NCI-H2029 treated with DMSO at 0.1 percent for 48 hours (cell line): ENCODE results near the gene SYNGAP1.
A peak's percentile ranks its signal among the peaks of the same experiment; 100 is the strongest.
"Not testable (repeated sequence)": the region's sequence is repeated elsewhere in the genome, so short reads cannot be mapped to it uniquely, and the experiment has no call there.

Experiments
- DNase-seq: peaks from one replicate; lab custom pipeline; 2025; lab: John Stamatoyannopoulos, UW

SYNGAP1 gene

GRCh38 chr6:33419580-33420490, at the start of gene SYNGAP1:
SYNGAP1 (plus strand) TSS chr6:33420065; CDS start chr6:33420265, 200 bp downstream.
- no peak for DNase-seq

- DNase-seq: not testable (repeated sequence)
These were observed 48.0 kb upstream of the SYNGAP1 start for GRCh38 chr6:33371901-33372300.

DNA sequence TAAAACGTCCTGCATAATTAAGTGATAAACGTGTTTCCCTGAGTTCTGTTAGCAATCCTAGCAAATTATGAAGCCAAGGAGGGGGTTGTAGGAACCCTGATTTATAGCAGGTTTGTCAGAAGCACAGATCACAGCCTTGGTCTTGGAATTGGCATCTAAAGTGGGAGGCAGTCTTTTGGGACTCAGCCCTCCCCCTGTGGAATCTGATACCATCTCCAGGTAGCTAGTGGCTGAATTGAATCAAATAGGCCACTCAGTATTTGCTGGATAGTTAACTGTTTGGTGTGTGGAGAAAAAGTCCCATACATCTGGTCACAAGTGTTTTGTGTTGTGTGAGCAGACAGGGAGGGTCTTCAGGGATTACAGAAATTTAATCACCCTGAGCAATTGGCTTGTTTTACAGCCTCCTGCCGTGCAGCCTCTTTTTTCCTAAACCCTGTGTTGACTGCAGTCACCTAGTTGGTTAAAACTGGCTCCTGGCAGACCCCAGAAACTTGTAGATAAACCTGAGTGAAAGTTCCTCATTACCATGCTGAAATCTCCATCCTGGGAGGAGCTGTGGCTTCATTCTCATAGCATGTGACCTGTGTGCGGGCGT, 47.2 kb upstream of the SYNGAP1 start:
- no peak for DNase-seq

- no peak for DNase-seq
These were observed 45.6 kb upstream of the SYNGAP1 start for GRCh38 chr6:33373960-33374910.

GRCh38 chr6:33375143-33375671, 44.7 kb upstream of the SYNGAP1 start:
- DNase-seq: no peak

DNA sequence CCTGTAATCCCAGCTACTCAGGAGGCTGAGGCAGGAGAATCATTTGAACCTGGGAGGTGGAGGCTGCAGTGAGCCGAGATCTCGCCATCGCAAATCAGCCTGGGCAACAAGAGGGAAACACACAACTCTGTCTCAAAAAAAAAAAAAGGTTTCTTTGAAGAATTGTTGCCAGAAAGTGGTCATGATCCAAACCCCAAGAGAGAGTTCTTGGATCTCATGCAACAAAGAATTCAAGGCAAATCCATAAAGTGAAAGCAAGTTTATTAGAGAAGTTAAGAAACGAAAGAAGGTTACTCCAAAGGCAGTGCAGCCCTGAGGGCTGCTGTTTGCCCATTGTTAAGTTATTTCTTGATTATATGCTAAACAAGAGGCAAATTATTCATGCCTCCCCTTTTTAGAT, 42.7 kb upstream of the SYNGAP1 start:
- no peak for DNase-seq

DNA sequence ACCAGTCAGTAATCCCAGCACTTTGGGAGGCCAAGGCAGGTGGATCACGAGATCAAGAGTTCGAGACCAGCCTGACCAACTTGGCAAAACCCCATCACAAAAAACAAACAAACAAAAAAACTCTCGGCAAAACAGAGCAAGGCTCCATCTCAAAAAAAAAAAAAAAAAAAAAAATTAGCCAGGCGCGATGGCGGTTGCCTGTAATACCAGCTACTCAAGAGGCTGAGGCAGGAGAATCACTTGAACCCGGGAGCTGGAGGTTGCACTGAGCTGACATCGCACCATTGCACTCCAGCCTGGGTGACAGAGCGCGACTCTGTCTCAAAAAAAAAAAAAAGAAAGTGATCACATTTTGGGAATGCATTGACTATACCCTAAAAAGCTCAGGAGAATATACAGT, 40.7 kb upstream of the SYNGAP1 start:
- not testable (repeated sequence) for DNase-seq

GRCh38 chr6:33380272-33380981, 39.4 kb upstream of the SYNGAP1 start:
- DNase-seq: no peak

GRCh38 chr6:33383427-33384185, 36.3 kb upstream of the SYNGAP1 start:
- no peak for DNase-seq

GRCh38 chr6:33384581-33385020, 35.3 kb upstream of the SYNGAP1 start:
- DNase-seq: no peak

DNA sequence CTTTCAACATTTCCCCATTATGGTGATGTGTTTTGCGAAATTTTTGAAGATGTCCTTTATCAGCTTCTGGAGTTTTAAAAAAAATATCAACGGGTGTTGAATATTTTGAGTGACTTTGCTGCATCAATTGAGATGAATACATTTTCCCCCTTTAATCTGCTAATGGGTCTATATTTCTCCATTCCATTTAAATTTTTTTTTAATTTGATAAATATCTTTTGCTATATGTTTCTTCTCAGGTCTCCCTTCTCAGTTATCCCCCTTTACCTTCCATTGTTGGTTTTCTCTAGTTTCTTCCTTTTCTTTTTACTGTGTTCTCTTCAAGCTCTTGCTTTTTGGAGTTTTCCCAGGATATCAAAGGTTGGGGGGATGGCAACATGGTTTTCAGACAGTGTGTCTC, 29.7 kb upstream of the SYNGAP1 start:
- no peak for DNase-seq

- no peak for DNase-seq
These were observed 29.0 kb upstream of the SYNGAP1 start for GRCh38 chr6:33390767-33391277.

GRCh38 chr6:33391278-33391921, 28.5 kb upstream of the SYNGAP1 start, which contains the start of gene KIFC1:
KIFC1 (plus strand) TSS chr6:33391823; CDS start chr6:33391986, 163 bp downstream.
- peak; percentile 100 for DNase-seq

GRCh38 chr6:33391922-33392594, 27.8 kb upstream of the SYNGAP1 start:
- no peak for DNase-seq

DNA sequence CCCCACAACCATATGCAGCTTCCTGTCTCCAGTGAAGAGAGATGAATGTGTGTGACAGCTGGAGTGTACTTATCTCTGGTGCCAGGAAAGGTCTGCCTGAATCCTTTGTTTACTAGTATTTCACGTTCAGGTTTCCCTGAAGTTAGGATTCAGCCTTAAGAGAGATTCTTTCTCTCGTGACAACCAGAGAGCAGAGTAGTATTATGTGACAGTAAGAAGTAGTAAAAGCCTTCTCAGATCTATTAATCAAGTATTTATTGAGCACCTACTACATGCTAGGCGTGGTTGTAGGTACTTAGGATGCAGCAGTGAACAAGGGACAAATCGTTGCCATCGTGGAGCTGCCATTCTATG, 27.3 kb upstream of the SYNGAP1 start:
- DNase-seq: no peak

GRCh38 chr6:33392979-33393378, 26.9 kb upstream of the SYNGAP1 start:
- DNase-seq: no peak

DNA sequence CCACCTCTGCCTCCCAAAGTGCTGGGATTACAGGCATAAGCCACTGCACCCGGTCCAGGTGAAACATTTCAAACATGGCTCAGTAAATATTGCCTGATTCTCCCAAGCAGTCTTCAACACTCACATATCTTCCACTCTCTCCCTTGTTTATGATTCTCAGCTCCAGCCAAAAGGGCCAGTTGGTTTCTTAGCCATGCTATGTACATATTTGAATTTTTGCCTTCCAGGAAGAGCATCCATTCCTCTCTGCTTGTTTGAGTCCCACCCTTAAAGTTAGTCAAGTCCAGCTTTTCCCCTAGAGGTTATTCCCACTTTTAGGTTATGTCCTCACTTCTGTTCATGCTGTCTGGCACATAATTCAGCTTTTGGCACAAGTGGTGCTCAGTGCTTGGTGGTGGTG, 22.3 kb upstream of the SYNGAP1 start:
- no peak for DNase-seq

- DNase-seq: not testable (repeated sequence)
These were observed 21.3 kb upstream of the SYNGAP1 start for GRCh38 chr6:33398601-33399000.

DNA sequence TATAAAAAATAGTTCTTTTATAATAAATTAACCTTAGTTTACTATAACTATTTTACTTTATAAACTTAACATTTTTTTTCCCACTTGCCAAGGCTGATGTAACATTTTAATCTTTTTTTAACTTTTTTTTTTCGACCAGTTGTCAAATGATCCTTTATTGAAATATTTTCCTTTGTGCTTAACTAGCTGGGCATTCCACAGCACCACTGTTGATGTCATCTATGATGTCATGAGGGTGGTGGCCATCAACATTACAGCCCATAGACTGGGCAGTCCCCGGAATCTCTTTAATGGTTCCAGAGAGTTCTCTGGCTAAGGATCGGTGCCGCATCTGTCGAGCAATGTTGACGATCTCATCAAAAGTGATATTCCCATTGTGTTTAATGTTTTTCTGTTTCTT, 20.0 kb upstream of the SYNGAP1 start:
- not testable (repeated sequence) for DNase-seq
